GM12865 (cell line): Measurements from ENCODE around the gene RIC3.

ENCODE experiments used
- DNase-seq: peaks from one replicate; pipeline ENCODE4 v3.0.0; 2010; ENCODE audit warnings: low read depth
- H3K4me3 ChIP-seq: 2 replicates; pipeline ENCODE4 v1.5.1; 2011; ENCODE audit warnings: mild to moderate bottlenecking, low read depth, low read length, control low read depth
- TF ChIP-seq, protein P1 (sequence below): IDR thresholded peaks from 2 replicates; pipeline ENCODE4 v1.5.1; 2011; ENCODE audit warnings: low read length, control low read depth, low read depth, inconsistent platforms; ENCODE audit not compliant: insufficient read depth; ENCODE audit errors: missing control alignments

Gene RIC3

DNA sequence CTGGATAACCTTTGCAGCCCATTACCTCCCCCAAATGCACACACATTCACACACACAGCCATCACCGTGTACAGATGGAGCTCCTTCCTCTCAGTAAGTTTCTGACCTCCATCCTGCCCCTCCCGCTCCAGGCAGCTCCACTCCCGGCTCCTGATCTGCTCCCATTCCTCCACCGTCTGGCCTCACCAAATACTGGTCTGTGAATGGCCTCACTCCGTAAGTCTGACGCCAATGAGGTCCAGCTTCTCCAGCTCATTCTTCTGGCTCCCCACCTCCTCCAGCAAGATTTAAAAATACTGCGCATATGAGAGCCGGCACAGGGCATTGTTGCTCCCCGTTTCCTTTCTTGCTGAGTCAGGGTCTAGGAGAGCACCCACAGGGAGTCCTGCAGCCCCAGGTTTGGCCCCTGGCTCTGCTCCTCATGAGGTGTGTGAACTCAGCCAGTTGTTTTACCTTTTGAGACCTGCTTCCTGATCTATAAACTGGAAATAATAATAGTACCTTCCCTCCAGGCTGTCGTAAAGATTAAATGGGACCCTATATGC lies 101.8 kb downstream of the RIC3 start:
- TF ChIP-seq, protein P1, sequence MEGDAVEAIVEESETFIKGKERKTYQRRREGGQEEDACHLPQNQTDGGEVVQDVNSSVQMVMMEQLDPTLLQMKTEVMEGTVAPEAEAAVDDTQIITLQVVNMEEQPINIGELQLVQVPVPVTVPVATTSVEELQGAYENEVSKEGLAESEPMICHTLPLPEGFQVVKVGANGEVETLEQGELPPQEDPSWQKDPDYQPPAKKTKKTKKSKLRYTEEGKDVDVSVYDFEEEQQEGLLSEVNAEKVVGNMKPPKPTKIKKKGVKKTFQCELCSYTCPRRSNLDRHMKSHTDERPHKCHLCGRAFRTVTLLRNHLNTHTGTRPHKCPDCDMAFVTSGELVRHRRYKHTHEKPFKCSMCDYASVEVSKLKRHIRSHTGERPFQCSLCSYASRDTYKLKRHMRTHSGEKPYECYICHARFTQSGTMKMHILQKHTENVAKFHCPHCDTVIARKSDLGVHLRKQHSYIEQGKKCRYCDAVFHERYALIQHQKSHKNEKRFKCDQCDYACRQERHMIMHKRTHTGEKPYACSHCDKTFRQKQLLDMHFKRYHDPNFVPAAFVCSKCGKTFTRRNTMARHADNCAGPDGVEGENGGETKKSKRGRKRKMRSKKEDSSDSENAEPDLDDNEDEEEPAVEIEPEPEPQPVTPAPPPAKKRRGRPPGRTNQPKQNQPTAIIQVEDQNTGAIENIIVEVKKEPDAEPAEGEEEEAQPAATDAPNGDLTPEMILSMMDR = no peak
- DNase-seq = no peak
- no peak overlapping the region for H3K4me3 ChIP-seq

DNA sequence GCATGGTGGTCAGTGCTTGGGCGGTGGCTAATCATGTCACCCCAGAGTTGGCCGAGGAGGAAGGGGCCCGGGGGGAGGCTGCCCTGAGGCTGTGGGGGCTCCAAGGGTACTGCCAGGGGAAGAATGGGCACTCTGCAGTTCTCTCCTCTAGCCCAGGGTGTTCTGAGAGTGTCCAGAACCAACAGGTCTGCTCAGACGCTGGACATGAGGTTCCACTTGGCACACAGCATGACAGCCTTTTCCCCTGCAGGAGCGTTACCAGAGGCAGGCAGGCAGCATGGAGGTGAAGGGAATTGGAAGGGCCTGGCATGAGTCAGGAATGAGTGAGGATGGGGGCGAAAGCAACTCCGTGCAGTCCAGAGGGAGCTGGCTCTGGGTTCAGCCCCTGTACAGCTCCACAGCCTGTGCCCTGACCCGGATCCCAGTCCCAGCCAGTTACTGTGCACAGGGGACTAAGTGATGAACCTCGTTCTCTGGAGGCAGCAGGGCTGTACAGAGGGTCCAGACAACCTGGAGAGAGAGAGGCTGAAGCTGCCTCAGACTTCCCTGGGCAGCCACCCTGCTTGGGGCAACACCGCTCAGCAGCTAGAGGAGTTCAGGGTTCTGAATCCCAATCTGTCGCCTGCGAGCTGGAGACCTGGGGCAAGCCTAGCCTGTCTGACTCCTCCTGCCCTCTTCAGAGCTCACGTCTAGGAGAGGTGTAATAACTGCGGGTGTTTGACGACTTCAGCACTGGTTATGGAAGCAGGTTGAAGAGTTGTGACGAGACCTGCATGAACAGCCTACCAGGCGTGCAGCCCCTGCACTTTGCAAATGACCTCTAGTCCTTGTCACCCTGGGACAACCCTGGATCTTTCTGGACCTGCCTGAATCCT lies 102.6 kb downstream of the RIC3 start:
- no peak overlapping the region for H3K4me3 ChIP-seq
- TF ChIP-seq, protein P1 = no peak
- DNase-seq = no peak

DNA sequence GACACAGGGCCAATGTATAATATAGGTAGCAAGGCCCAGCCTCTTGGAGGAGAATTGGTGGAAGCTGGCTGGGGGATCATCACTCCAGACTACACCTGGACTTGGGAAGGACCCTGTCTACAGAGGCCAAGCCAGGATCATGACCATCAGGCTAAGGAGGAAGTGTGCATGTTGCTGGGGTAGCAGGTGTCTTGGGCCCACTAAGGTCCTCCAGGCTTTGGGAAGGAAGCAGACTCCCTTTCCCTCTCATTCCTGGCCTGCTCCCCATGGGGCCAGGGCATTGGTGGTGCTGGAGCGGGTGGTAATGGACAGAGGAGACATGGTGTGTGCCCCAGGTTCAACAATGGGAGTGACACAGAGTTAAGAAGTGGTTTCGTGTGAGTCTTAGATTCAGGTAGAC lies 103.8 kb downstream of the RIC3 start:
- TF ChIP-seq, protein P1 = no peak
- no peak overlapping the region for H3K4me3 ChIP-seq
- DNase-seq = no peak

DNA sequence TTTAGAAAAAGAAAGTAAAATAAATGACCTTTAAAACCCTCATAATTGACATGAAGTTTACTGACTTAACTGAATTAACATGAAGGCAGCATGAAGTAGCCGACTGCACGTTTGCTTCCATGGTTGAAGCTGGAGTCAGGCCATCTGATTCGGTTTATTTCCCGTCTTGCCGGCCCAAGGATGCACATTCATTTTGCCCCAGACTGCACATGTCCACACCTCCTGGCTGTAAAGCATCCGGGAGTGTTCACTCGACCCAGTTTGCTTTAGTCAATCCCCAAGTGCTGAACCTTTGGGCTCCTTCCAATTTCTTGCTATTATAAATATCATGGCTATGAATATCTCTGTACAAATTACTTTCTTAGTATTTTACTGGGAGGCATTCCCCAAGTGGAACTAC lies 105.5 kb downstream of the RIC3 start:
- H3K4me3 ChIP-seq = no peak overlapping the region
- TF ChIP-seq, protein P1 = no peak
- no peak for DNase-seq

DNA sequence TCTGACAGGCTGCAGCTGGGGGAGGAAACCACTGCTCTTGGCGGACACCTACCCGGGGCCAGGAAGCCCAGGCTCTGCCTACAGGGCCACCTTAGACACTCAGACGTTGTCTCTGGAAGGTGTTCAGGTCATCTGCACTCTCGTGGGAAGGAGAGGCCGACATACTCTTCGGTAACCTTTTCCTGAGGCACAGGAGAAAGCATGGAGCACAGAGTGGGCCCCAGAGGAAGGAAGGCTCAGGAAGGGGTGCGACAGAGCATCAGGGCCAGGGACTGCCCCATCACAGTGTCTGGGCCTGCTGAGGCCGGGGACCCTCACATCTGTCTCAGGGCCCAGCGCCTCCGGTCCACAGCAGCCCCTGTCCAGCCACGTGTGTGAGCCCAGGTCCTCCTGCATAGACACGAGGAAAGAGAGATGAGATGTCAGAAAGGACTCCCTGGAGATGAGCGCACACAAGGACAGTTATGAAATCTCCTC lies 106.0 kb downstream of the RIC3 start:
- TF ChIP-seq, protein P1 = no peak

DNA sequence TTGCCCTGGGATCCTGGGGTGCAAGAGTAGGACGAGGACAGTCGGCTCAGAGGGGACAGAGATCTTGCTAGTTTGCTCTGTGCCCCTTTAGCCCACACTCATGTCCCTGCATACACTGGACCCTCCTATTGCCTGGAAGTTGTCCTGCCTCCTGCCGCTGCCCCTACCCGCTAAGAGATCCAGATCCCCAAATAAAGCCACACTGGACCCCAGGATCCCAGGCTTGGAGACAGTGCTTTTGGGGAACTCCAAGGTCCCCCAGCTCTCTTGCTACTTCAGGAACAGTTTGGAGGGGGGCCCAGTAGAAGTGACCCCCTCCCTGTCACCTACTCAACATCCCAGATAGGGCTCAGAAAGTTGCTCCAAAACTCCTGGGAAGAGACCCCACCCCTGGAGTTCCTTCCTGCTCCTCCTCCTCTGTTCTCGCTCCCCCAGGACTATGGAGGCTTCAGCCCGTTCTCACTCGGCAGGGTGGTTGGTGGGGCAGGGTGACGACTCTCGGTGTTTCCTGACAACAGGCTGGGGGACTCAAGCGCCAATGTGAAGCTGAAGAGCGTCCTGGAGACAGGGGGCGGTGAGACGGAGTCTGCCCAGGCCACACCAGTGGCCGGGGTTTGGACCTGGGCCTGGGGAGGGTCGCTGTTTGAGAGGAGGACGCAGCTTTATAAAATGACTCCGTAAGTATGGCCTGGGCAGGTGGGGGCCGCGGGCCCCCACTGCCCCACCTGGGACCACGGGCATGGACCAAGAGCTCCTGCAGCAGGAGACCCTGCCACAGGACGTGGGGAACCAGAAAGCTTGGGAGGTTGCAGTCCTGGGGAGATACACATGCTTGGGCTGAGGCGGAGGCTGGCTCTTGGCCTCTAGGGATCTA lies 107.0 kb downstream of the RIC3 start:
- no peak overlapping the region for H3K4me3 ChIP-seq
- TF ChIP-seq, protein P1 = no peak
- no peak for DNase-seq

More for the DNA sequence above, 106.0 kb downstream of the RIC3 start:
- no peak for DNase-seq
- no peak overlapping the region for H3K4me3 ChIP-seq
